Amniotic stem cell (primary cell): ENCODE data around the gene GRAMD4.

Experiments used
- DNase-seq: peaks from one replicate; lab custom pipeline; 2025; lab: John Stamatoyannopoulos, UW

The GRAMD4 gene

DNA sequence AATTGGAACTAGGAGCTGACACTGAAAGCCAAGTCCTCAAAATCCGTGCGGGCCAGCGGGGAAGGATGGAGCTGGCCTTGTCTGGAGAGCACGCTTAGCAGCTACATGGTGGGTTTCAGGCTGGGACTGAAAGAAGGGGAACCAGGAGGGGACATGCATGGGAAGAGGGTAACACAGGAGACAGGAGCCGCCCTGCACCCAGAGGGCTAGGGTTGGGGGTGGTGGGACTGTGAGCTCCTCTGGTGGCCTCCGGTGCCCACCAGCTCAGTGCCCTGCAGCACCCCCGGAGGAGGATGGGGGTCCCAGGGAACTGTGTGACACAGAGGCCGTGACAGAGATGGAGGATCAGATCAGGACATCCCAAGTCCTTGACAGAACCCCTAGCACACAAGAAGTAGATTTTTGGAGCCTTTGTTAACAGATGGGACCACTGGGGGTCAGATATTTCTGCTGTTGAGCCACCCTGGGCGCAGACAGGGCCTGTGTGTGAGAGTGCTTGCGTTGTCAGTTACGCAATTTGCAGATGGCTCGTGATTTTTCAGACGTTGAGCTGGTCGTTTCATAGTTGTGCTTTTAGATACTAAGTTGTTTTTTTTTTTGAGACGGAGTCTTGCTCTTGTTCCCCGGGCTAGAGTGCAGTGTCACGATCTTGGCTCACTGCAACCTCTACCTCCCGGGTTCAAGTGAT lies 21.3 kb upstream of the GRAMD4 start:
- DNase-seq = no peak

DNA sequence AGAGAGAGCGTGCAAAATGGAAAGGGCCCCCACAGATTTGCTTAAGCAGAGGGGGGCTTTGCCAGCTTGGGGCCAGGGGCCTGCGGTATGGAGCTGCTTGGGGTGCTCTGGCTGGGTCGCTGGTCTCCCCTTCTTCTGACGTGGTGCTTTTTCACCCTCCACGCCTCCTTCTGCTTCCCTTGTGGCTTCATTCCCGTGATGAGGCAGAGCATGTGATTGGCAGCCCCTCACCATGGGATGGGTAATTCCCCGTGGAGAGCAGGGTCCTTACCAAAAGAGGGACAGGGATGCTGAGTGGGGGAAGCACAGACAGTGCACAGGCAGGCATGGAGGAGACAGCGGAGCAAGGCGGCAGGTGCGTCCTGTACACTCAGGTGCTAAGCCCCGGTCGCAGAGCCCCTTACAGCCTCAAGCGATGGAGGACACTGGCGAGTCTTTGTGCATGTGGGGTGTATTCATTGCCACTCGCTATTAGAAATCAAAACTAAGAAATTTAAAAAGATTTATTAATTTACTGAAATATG lies 19.9 kb upstream of the GRAMD4 start:
- no peak for DNase-seq

DNA sequence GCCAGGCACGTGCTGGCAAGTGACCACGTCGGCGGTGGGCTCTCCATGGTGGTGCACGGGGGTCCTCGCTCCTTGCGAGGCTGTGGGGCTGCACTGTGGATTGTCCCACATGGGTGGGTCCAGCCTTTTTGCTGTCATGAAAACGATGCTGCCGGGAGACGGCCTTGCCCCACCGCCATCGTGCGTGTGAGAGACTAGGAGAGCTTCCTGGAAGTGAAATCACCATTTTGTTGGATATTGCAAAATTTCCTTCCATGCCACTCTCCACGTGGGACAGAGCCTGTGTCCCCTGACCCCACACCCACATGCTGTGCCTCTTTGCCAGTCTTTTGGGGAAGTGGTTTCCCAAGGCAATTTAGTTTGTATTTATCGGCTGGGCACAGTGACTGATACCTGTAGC lies 18.2 kb upstream of the GRAMD4 start:
- DNase-seq = no peak

DNA sequence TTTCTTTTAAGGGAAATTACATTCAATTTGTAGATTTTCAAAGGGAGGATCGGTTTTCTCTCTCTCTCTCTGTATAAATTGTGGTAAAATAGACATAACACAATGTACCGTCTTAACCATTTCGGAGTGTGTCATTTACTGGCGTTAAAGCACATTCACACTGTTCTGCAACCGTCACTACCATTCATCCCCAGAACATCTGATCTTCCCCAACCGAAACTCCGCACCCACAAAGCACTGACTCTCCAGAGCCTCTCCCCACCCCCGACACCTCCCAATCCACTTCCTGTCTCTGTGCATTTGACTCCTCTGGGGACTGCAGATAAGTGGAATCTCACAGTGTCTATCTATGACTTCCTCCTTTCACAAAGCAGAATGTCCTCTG lies 15.9 kb upstream of the GRAMD4 start:
- DNase-seq = no peak

DNA sequence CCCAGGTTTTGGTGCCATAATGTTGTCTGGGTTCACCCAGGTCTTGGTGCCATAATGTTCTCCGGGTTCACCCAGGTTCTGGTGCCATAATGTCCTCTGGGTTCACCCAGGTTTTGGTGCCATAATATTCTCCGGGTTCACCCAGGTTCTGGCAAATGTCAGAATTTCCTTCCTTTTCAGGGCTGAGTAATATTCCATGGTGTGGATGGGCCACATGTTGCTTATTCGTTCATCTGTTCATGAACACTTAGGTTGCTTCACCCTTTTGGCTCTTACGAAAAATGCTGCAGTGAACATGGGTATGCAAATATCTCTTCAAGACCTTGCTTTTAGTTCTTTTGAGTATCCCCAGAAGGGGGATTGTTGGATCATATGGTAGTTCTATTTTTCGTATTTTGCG lies 15.1 kb upstream of the GRAMD4 start:
- no peak for DNase-seq

DNA sequence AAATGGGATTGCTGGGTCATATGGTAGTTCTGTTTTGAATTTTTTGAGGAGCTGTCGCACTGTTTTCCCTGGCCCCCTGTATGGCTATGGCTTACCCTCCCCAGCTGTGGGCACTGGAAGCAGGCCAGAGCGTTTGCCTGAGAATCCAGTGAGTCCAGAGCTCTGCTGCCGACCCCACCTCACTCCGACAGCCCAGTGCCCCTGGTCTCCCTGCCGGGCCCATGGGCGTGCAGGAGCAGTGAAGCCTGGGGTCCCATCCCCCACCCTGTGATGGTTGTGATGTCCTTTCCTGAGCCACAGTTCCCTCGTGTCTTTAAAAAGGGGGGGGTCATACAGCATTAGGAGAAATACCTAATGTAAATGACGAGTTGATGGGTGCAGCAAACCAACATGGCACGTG lies 13.3 kb upstream of the GRAMD4 start:
- no peak for DNase-seq

DNA sequence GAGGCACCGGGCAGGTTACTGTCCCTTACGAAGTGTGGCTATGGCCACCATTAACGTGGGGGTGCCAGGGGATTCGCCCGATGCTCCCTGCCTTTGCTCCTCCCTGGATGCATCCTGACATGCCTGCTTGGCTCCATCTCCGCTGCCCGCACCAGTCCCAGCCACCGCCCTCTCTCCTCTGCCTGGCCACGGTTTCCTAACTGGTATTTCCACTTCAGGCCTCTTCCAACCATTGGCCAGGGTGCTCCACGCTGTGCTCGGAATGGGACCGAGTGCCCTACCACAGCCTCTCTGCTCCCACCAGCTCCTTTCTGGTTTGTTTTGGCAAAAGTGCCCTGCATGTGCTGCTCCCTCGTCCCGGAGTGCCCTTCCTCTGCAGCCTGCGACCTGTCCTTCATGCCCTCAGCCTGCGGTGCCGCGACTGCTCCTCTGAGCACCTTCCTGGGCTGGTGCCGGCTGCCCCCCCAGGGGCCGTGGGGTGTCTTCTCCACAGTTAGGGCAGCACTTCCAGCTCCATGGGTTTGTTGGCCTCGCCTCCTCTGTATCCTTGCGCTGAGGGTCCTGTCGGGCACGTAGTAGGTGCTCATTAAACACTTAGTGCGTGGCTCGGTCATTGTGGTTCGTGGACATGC lies 12.6 kb upstream of the GRAMD4 start:
- no peak for DNase-seq

DNA sequence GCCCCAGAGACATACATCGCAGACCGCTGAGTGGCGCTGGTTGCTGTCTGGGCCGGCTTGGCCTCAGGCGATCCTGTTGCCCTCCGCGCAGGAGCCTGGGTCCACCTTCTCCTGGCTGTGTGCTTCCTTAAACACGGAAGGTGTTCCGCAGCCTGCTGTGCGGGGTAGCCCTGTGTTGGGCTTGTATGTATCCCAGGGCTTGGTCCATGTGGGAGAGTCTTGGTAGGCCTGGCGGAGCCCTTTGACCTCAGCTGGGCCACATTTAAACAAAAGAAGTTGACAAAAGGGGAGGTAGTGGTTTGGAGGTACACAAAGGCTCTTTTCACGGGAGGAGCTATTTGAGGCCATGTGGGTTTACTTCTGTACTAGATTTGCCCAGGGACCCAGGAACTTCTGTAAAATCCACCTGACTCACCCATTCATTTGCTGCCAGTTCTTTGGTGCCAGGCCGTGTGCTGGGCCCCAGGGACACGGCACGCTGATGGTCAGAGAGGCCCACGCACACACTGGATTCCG lies 11.0 kb upstream of the GRAMD4 start:
- no peak for DNase-seq

DNA sequence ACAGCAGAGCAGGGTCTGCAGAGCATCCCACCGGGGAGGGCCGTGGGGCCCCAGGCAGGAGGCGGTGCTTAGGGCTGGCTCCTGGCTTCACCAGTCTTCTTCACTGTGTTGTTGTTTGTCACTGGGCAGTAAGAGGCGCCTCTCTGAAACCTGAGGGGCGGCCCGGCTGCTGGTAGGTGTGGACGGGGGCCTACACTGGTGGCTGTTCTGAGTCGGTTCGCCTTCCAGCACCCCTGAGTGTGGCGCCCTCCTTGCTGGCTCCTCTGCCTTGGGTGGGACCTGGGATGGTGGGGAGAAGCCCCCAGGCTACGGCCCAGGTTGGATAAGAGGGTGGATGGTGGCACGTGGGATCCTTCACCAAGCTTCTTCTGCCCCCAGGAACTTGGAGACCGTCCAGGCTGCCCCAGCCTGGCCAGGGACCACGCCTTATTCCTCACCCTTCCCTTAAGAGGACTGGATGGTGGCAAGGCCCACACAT lies 10.4 kb upstream of the GRAMD4 start:
- no peak for DNase-seq

DNA sequence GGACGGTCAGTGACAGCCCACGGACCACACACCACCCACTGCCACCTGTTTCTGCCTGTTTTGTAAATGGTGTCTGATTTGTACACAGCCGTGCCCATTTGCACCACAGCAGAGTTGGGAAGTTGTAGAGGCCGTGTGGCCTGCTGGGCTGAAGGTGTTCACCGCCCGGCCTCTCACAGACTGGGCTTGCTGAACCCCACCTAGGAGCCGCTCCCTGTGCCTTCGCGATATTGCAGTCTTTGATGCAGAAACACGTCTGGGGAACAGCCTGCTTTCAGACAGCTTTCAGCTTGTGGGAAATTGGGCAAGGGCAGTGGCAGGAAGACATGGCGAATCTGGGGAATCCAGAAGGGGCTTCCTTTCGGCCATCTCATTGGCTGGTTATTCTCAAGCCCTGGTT lies 9.8 kb upstream of the GRAMD4 start:
- DNase-seq = no peak

DNA sequence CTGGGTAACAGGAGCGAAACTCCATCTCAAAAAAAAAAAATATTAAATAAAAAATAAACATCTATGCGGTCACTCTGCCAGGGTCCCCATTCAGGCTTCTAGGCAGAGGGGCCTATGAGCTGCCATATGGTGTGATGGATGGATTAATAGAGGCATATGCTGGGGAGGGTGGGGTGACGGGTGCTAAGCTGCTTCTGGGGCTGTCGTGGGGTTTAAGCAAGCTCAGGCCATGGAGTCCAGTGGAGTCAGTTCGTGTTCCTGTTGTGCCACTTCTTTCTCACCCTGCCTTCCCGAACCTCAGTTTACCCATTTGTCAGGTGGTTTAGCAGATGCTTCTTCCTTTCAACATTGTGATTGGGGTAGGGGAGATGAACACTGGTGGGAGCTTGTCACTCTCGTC lies 9.0 kb upstream of the GRAMD4 start:
- no peak for DNase-seq

DNA sequence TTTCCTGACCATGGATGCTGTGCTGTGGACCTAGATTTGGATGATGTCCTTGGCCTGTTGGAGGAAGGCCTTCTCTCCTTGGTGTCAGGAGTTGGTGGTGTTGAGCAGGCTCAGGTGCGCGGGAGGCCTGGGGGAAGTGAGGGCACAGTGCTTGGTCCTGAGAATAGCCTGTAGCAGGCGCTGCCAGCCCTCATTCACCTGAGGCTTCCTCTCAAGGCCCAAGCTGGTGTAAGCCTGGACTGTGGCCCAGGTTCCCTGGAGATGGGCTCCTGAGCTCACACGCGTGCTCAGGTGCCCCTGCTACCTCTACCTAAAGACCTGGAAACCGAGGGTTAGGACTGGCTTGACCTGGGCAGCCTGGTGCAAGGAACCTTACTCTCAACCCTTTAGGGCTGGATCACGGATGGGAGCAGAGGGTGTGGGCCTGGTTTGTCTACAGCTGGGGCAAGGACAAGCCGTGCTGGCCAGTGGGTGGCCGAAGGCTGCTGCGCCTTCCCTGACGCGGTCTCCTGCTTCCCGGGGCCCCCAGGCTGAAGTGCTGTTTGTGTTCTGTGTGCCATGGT lies 7.8 kb upstream of the GRAMD4 start:
- DNase-seq = no peak

DNA sequence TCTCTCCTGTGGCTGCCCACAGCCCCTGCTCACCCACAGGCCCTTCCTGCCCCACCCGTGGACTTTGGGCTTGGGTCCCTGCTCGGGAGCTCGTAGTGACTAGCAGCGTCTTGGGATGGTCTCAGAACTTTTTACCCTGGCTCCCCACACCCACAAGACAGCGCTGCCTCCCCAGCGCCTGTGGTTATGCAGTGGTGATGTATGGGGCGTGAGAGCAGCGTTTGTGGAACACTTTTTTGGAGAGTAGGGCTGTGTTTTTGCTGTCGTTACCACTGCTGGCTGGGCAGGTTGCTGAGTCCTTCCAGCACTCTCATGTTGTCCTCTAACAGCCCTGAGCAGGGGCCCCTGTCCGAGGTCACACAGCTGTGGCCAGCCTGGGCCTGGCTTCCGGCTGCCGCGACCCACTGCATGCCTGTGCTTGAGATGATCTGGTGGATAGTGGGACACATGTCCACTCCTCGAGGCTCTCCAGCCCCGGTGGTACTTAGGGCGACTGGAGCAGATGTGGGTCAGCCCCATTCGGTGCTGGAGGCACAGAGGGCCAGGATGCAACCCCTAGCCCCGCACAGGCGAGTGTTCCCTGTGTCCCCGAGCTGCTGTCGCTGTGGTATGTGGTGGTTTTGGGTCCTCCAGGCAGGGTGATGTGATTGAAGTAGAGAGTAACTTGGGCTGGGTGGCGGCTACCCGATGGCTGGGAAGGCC lies 7.1 kb upstream of the GRAMD4 start:
- no peak for DNase-seq

DNA sequence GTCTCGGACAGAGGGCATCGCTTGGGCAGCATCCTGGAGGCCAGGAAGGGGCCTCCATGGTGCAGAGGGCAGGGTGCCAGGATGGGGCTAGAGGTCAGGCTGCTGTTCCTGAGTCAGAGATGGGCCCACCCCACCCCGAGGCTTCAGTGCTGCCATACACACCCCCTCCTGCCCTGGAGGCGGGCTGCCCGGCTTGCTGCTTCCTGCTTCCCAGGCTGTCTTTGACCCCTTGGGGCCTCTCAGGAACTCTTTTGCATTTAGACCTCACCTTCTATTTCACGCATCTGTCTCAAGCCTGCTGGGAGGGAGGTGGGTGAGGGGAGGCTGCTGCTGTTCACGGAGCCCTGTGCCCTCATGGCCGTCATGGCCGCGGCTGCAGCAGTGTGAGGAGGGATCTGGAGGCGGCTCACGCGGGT lies 6.6 kb upstream of the GRAMD4 start:
- DNase-seq = no peak

DNA sequence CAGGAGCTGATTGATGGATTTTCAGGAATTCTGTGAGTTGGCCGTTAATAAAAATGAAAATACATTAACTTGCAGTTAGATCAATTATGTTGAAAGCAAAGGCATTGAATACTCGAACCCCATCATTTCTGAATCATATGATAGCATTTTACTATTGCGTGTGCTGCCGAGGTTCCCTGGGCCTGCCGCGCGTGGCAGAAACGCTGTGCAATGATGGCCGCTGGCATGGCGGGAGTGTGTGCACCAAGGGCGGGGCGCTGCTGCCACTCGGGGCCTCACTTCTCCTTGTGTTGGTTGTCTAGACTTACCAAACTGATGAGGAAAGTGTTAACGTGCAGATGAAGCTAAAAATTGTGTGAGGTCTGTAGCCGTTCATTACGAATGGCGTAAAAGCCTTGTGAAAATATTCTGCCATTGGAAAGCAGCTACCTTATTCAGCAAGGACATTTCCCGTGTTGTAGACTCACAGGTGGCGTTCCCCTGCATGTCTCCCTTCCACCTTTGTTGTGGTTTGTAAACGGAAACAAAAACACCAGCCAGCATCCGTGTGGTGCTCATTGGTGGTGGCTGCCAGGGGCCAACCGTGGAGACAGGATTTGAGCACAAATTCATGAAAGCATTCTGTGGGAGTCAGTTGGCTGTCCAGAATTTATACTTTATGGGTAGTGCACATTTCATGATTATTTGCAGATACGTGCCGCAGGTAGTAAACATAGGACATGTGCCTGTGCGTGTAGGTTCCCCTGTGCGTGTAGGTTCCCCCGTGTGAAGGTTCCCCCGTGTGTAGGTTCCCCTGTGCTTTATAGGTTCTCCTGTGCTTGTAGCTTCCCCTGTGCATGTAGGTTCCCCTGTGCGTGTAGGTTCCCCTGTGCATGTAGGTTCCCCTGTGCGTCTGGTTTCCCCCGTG lies 5.9 kb upstream of the GRAMD4 start:
- DNase-seq = no peak

DNA sequence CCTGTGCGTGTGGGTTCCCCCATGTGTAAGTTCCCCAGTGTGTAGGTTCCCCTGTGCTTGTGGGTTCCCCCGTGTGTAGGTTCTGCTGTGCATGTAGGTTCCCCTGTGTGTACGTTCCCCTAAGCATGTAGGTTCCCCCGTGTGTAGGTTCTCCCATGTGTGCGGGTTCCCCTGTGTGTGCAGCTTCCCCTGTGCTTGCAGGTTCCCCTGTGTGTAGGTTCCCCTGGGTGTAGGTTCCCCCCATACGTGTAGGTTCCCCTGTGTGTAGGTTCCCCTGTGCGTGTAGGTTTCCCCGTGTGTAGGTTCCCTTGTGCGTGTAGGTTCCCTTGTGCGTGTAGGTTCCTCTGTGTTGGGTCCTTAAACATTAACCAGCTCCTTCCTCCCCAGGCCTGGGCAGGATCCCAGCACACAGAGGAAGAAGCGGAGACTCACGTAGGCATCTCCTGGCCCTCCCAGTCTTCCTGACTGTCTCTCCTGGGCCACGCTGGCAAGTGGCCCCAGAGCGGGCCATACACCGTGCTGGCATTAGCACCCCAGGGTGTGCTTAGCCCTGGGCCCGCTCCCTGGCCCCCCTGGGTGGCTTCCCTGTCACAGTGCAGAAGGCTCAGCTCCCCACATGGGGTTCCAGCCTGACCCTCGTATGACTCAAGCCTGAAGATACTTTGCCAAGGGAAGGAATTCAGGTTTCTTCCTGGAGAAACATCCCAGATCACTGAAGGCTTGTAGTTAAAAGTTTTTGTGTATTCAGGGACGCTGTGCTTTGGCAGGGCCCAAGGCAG lies 2.8 kb upstream of the GRAMD4 start:
- DNase-seq = no peak

DNA sequence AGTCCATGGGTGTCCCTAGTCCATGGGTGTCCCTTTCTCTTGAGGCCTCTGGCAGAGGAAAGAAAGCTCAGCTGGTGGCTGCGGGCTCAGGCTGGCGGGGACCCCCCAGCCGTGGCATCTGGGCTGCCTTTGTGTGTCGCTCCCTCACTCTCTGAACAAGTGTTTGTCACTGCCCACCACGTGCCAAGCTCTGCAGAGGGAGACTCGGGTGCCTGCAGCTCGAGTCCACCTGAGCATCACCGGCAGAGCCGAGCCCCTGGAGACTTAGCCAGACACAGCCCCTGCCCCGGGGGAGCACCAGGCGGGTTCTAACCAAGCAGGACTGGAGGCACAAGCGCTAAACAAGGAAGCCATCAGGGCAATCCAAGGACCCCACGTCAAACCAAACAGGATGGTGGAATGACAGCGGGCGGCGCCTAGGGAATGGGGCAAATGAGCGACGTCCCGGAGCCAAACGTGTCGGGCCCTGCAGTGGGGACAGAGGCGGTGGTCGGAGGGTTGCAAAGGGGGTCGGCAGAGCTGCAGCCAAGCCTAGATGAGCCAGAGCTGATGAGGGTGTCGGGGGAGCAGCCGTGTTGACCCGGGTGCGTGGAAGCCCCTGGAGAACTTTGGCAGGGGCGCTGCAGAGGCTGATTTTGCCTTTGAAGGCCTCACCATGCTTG lies 2.1 kb upstream of the GRAMD4 start:
- no peak for DNase-seq

DNA sequence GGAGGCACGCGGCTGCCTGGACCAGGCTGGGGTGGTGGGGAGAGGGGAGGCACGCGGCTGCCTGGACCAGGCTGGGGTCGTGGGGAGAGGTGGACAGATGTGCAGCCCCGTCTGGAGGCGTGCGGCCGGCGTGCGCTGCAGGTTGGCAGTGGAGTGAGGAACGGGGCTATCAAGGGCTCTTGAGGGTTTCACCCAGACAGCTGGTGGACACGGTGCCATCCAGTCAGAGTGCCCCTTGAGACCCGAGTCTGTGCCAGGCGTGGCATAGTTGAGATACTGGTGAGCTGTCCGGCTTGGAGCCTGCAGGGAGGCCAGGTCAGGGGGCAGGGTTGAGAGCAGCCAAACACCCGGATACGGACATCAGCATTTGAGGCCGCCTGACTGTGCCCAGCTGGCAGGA lies 1.5 kb upstream of the GRAMD4 start:
- DNase-seq = no peak

DNA sequence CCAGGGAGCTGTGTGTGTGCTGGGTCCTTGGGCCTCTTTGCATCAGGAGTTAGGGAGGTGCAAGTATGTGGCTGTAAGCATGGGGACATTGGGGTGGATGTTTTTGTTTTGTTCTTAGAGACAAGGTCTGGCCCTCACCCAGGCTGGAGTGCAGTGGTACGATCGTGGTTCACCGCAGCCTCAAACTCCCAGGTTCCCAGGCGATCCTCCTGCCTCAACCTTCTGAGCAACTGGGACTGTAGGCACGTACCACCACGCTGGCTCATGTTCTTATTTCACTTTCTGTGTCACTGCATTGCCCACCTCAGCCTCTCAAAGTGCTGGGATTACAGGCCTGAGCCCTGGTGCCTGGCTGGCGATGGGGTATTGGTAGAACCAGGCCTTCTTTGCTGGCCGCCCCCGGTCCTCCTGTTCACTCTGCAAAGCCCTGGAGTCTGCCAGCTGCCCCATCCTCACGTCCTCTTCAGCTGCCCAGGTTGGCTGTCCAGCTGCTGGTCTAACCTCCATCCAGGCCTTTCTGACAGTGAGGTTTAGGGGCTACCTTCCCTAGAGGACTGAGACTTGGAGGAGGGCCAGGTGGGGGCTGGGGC lies 851 bp upstream of the GRAMD4 start:
- DNase-seq = no peak
